HG02610 (cell line): ENCODE results near the gene DCLK1.
A peak's percentile ranks its signal among the peaks of the same experiment; 100 is the strongest.

Experiments
- ATAC-seq: cut with Tn5 transposase; IDR thresholded peaks from one replicate; pipeline ENCODE4 v1.9.1; 2021; ENCODE audit warnings: mild to moderate bottlenecking, moderate library complexity; ENCODE audit not compliant: unreplicated experiment

The DCLK1 gene

GRCh38 chr13:36054041-36054440 lies 77.1 kb downstream of the DCLK1 start:
- no peak for ATAC-seq

GRCh38 chr13:36051082-36051481 lies 80.1 kb downstream of the DCLK1 start:
- peak; percentile 44 for ATAC-seq

- ATAC-seq: peak; percentile 78
These were observed 84.5 kb downstream of the DCLK1 start for GRCh38 chr13:36046672-36047071.

- no peak for ATAC-seq
These were observed 92.2 kb downstream of the DCLK1 start for GRCh38 chr13:36038785-36039555.

GRCh38 chr13:36033035-36033434 lies 98.1 kb downstream of the DCLK1 start:
- ATAC-seq: no peak

- no peak for ATAC-seq
These were observed 99.7 kb downstream of the DCLK1 start for GRCh38 chr13:36031490-36031889.

GRCh38 chr13:36030670-36031331 lies 100.4 kb downstream of the DCLK1 start:
- no peak for ATAC-seq

- ATAC-seq: no peak
These were observed 102.0 kb downstream of the DCLK1 start for GRCh38 chr13:36029166-36029565.

- ATAC-seq: no peak
These were observed 102.7 kb downstream of the DCLK1 start for GRCh38 chr13:36028359-36029025.

GRCh38 chr13:36026531-36026930 lies 104.7 kb downstream of the DCLK1 start:
- no peak for ATAC-seq

GRCh38 chr13:36014763-36015162 lies 116.4 kb downstream of the DCLK1 start:
- no peak for ATAC-seq

- ATAC-seq: no peak
These were observed 124.1 kb downstream of the DCLK1 start for GRCh38 chr13:36006894-36007675.

GRCh38 chr13:36006347-36006746 lies 124.8 kb downstream of the DCLK1 start:
- ATAC-seq: no peak

GRCh38 chr13:36001561-36001960 lies 129.6 kb downstream of the DCLK1 start:
- ATAC-seq: no peak

GRCh38 chr13:36000028-36000427 lies 131.2 kb downstream of the DCLK1 start:
- ATAC-seq: no peak

- ATAC-seq: no peak
These were observed 134.8 kb downstream of the DCLK1 start for GRCh38 chr13:35996360-35996759.

- ATAC-seq: no peak
These were observed 136.0 kb downstream of the DCLK1 start for GRCh38 chr13:35995136-35995535.

- ATAC-seq: no peak
These were observed 136.8 kb downstream of the DCLK1 start for GRCh38 chr13:35994131-35994966.

GRCh38 chr13:35993686-35994085 lies 137.5 kb downstream of the DCLK1 start:
- no peak for ATAC-seq

GRCh38 chr13:35992964-35993363 lies 138.2 kb downstream of the DCLK1 start:
- ATAC-seq: no peak
